ENCODE results near the gene SHISA5.
A peak's percentile ranks its signal among the peaks of the same experiment; 100 is the strongest.
"Not testable (repeated sequence)": the region's sequence is repeated elsewhere in the genome, so short reads cannot be mapped to it uniquely, and the experiment has no call there.

Gene SHISA5

DNA sequence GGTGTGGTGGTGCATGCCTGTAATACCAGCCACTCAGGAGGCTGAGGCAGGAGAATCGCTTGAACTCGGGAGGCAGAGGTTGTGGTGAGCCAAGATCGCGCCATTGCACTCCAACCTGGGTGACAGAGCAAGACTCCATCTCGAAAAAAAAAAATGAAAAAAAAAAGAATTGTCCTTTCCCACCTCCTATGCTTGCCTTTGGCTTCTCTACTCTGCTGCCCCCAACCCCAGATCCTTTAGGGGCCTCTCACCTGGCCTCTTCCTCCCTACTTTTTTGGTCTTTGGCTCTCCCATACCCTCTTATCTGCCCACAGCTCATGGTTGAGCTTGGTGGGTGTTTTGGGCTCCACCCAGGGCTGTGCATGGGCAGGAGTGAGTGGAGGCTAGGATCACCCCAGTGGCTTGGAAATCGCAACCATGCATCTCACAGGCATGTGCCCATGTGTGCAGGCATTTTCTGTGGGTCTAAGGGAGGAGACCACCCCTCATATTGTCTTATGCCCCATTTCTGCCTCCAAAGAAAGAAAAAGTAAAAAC lies 2.1 kb upstream of the SHISA5 start:
- H3K4me3 Mint-ChIP-seq = peak overlapping the region; percentile 39
- H3K27me3 Mint-ChIP-seq (ENCODE audit: low read depth) = peaks cover 2% of the 10 kb centered on the region
- no peak overlapping the region for H3K27ac Mint-ChIP-seq
- H3K9me3 Mint-ChIP-seq = no peaks in the 10 kb centered on the region
- peaks cover 9% of the 10 kb centered on the region for H3K36me3 Mint-ChIP-seq (ENCODE audit: low read depth)
- H3K4me1 Mint-ChIP-seq (ENCODE audit: low read depth) = peaks cover 51% of the 10 kb centered on the region

DNA sequence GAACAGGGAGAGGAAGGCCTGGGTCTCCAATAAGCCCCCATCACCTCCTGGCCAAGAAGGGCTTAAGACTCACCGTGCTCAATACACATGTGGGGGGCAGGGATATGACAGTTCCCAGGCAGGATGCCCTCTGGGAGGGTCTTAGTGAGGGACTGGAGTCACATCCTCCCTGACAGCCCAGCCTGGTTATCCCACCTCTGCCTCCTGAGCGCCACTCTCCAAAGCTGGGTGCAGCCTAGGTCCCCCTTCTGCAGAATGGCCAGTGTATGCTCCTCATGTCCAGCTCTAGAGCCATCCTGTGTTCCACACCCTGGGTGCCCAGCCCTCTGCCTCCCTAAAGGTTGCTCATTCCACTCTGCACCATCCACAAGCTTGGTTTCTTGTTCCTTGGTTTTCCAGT lies 1.2 kb upstream of the SHISA5 start:
- Mint-ChIP-seq H3K4me3 (peak overlapping the region; percentile 60), H3K27me3 (ENCODE audit: low read depth) (no peaks in the 10 kb centered on the region), H3K9me3 (no peaks in the 10 kb centered on the region), H3K27ac (peak overlapping the region; percentile 72), H3K36me3 (ENCODE audit: low read depth) (peaks cover 13% of the 10 kb centered on the region), H3K4me1 (ENCODE audit: low read depth) (peaks cover 50% of the 10 kb centered on the region)

DNA sequence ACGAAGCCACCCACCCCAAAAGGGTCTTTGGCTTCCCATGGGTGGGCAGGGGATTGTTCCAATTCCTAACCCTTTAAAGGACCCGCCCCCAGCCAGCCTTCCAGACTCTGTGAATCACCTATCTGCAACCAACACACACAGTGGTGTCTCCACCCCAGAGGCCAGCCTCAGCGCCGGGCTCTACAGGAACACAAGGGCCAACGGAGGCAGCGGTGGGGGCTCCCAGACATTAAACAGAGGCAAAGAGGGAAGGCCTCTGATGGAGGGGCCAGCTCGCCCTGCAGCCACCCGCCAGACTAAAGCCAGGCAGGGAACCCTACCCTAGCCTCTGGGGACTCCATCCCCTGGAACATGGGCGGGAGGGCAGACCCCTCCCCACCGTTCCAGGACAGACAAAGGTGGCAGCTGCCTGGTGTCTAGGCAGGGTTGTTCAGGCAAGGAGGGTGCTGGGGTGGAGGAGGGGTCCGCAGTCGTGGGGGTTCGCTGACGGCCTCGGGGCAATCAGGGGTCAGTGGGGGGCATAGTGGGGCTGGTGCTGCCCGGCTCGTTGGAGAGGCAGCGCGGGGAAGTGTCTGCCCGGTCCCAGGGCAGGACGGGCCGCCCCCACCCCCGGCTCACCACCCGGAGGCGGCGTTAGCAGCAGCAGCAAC lies 448 bp downstream of the SHISA5 start:
- Mint-ChIP-seq H3K27me3 (ENCODE audit: low read depth) (no peaks in the 10 kb centered on the region), H3K27ac (peak overlapping the region; percentile 72), H3K4me1 (ENCODE audit: low read depth) (peaks cover 50% of the 10 kb centered on the region), H3K9me3 (no peaks in the 10 kb centered on the region), H3K36me3 (ENCODE audit: low read depth) (peaks cover 22% of the 10 kb centered on the region), H3K4me3 (peak overlapping the region; percentile 78)

DNA sequence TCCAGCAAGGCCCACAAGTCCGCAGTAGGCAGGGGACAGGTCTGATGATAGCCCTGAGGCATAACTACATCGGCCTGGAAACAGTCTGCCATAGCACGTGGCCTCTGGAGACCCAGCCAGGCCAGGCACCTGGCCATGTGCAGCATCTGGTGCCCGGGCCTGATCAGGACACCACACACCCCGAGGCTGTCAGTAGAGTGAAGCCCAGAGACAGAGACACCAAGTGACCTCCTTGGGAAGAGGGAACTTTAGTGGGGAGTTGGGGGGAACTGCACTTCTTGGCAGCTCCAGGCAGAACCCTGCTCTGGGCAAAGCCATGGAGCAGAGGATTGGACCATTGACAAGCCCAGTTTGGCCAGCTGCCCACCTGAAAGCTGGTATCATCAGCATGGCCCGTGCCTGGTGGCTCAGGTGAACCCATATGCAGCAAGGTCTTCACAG lies 1.2 kb downstream of the SHISA5 start:
- Mint-ChIP-seq H3K36me3 (ENCODE audit: low read depth) (peaks cover 28% of the 10 kb centered on the region), H3K4me3 (peak overlapping the region; percentile 78), H3K27ac (peak overlapping the region; percentile 72), H3K27me3 (ENCODE audit: low read depth) (no peaks in the 10 kb centered on the region), H3K4me1 (ENCODE audit: low read depth) (peaks cover 51% of the 10 kb centered on the region), H3K9me3 (no peaks in the 10 kb centered on the region)

DNA sequence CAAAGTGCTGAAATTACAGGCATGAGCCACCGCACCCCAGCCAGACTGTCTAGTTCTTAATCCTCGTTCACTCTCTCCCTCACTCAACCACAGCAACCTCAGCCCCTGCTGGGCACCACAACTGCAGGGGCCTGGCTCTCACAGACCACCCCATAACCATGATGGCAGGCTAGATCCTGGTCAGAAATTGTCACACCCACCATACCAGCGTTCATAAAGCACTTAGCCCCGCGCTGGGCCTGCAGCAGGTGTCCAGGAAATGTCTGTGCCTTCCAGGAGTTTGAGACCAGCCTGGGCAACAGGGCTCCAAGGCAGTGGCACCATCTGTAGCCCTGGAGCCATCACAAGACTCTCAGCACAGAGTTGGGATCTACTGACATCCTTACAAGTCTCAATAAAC lies 1.9 kb downstream of the SHISA5 start:
- H3K27ac Mint-ChIP-seq = peak overlapping the region; percentile 72
- no peaks in the 10 kb centered on the region for H3K9me3 Mint-ChIP-seq
- H3K4me3 Mint-ChIP-seq = peak overlapping the region; percentile 78
- H3K27me3 Mint-ChIP-seq (ENCODE audit: low read depth) = no peaks in the 10 kb centered on the region
- peaks cover 30% of the 10 kb centered on the region for H3K36me3 Mint-ChIP-seq (ENCODE audit: low read depth)
- peaks cover 46% of the 10 kb centered on the region for H3K4me1 Mint-ChIP-seq (ENCODE audit: low read depth)

DNA sequence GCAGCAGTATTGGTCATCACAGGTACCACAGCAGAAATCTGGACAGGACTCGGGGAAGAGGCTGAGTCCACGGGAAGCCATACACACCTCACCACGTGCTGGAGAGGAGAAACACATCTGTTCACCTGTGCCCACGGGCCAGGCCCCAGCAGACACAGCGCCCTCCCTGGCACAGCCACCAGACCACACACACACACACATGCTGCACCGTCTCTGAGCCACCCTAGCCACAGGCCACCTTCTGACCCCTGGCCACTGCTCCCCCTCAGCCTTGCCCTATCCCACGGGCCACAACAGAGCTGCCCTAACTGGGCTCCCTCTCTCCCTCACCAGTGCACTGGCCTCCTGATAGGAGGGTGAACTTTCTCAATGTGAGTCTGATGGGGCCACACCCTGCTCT lies 2.8 kb downstream of the SHISA5 start:
- H3K27ac Mint-ChIP-seq = no peak overlapping the region
- H3K9me3 Mint-ChIP-seq = no peaks in the 10 kb centered on the region
- H3K27me3 Mint-ChIP-seq (ENCODE audit: low read depth) = no peaks in the 10 kb centered on the region
- H3K4me1 Mint-ChIP-seq (ENCODE audit: low read depth) = peaks cover 38% of the 10 kb centered on the region
- no peak overlapping the region for H3K4me3 Mint-ChIP-seq
- peaks cover 30% of the 10 kb centered on the region for H3K36me3 Mint-ChIP-seq (ENCODE audit: low read depth)

DNA sequence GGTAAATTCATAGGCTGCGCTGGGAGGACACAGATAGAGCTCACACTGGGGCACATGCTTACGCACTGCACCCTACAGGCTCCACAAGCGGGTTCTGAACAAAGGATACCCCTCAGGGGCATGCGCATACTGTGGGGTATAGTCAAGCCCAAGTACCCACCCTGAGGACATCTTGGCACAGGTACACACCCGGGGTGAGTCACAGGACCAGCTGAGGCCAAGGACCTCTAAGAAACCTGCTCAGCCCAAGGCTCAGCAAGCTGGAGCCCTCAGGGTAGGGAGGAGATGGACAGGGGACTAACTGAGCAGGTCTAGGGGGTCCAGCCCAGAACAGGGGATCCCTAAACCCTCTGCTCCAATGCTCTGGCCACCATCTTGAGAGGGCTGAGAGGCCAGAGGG lies 3.3 kb downstream of the SHISA5 start:
- no peaks in the 10 kb centered on the region for H3K9me3 Mint-ChIP-seq
- peak overlapping the region; percentile 47 for H3K27ac Mint-ChIP-seq
- H3K4me3 Mint-ChIP-seq = no peak overlapping the region
- peaks cover 35% of the 10 kb centered on the region for H3K4me1 Mint-ChIP-seq (ENCODE audit: low read depth)
- H3K36me3 Mint-ChIP-seq (ENCODE audit: low read depth) = peaks cover 30% of the 10 kb centered on the region
- H3K27me3 Mint-ChIP-seq (ENCODE audit: low read depth) = no peaks in the 10 kb centered on the region

DNA sequence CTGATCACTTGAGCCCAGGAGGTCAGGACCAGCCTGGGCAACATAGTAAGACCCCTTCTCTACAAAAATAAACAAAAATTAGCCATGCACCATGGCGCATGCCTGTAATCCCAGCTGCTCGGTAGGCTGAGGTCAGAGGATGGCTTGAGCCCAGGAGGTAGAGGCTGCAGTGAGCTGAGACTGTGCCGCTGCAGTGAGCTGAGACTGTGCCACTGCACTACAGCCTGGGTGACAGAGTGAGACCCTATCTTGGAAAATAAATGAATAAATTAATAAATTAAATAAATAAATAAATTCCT lies 10.8 kb downstream of the SHISA5 start:
- Mint-ChIP-seq H3K27ac (no peak overlapping the region), H3K9me3 (no peaks in the 10 kb centered on the region), H3K27me3 (ENCODE audit: low read depth) (no peaks in the 10 kb centered on the region), H3K4me1 (ENCODE audit: low read depth) (peaks cover 4% of the 10 kb centered on the region), H3K36me3 (ENCODE audit: low read depth) (peaks cover 10% of the 10 kb centered on the region), H3K4me3 (no peak overlapping the region)

DNA sequence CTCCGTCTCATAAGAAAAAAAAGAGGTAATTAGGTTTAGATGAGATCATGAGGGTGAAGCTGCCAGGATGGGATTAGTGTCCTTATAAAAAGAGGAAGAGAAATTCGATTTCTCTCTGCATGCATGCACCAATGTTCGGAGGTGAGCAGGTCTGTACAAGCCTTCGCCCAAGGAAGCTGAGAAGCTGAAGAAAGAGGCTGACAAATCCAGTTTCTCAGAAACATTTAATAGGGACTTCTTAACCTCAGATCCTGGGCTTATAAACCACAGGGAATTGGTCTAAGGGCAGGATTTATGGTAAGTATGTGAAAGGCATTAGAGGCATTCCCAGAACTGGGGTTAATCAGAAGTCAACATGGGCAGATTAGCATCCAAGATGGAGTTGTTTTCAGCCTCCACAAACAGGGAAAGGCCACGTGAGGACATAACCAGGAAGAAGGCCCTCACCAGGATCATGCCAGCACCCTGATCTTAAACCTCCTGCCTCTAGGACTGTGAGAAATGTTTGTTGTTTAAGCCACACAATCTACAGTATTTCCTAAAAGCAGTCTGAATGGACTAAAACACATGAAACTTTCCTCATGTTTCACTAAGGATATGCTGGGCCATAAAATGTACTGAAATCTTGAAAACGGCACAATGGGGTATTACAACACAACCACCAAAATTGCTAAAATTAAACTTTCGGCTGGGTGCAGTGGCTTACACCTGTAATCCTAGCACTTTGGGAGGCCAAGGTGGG lies 11.3 kb downstream of the SHISA5 start:
- Mint-ChIP-seq H3K36me3 (ENCODE audit: low read depth) (peaks cover 8% of the 10 kb centered on the region), H3K9me3 (no peaks in the 10 kb centered on the region), H3K4me1 (ENCODE audit: low read depth) (peaks cover 2% of the 10 kb centered on the region), H3K27me3 (ENCODE audit: low read depth) (no peaks in the 10 kb centered on the region), H3K27ac (no peak overlapping the region), H3K4me3 (no peak overlapping the region)

DNA sequence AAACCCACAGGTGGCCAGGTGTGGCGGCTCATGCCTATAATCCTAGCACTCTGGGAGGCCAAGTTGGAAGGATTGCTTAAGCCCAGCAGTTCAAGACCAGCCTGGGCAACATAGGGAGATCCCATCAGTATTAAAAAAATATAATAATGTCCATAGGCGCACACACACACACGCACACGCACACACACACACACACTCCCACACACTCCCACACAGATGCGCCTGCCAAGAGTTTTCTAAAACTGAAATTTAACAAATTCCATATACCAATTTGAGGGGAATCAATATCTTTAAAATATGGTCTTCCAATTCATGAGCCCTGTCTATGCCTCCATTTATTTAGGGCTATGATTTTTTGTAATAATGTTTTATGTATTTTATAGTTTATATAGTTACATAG lies 17.0 kb downstream of the SHISA5 start:
- H3K4me3 Mint-ChIP-seq = no peak overlapping the region
- H3K27me3 Mint-ChIP-seq (ENCODE audit: low read depth) = no peaks in the 10 kb centered on the region
- no peaks in the 10 kb centered on the region for H3K9me3 Mint-ChIP-seq
- H3K36me3 Mint-ChIP-seq (ENCODE audit: low read depth) = peaks cover 8% of the 10 kb centered on the region
- no peak overlapping the region for H3K27ac Mint-ChIP-seq
- peaks cover 2% of the 10 kb centered on the region for H3K4me1 Mint-ChIP-seq (ENCODE audit: low read depth)

DNA sequence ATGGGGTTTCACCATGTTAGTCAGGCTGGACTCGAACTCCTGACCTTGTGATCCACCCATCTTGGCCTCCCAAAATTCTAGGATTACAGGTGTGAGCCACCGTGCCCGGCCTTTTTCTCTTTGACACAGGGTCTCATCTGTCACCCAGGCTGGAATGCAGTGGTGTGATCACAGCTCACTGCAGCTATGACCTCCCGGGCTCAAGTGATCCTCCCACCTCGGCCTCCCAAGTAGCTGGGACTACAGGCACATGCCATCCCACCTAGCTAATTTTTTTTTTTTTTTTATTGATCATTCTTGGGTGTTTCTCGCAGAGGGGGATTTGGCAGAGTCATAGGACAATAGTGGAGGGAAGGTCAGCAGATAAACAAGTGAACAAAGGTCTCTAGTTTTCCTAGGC lies 21.2 kb downstream of the SHISA5 start:
- Mint-ChIP-seq H3K36me3 (ENCODE audit: low read depth) (peaks cover 19% of the 10 kb centered on the region), H3K4me1 (ENCODE audit: low read depth) (peaks cover 19% of the 10 kb centered on the region)
- not testable (repeated sequence) for H3K9me3 Mint-ChIP-seq; H3K4me3 Mint-ChIP-seq; H3K27ac Mint-ChIP-seq; H3K27me3 Mint-ChIP-seq (ENCODE audit: low read depth)

DNA sequence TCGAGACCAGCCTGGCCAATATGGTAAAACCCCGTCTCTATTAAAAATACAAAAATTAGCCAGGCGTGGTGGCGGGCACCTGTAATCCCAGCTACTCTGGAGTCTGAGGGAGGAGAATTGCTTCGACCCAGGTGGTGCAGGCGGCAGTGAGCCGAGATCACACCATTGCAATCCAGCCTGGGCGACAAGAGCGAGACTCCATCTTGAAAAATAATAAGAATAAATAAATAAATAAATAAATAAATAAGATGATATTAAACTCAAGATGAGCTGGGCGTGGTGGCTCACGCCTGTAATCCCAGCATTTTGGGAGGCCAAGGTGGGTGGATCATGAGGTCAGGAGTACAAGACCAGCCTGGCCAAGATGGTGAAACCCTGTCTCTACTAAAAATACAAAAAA lies 23.1 kb downstream of the SHISA5 start:
- not testable (repeated sequence) for H3K9me3 Mint-ChIP-seq; H3K27ac Mint-ChIP-seq; H3K27me3 Mint-ChIP-seq (ENCODE audit: low read depth); H3K4me3 Mint-ChIP-seq
- peaks cover 23% of the 10 kb centered on the region for H3K4me1 Mint-ChIP-seq (ENCODE audit: low read depth)
- H3K36me3 Mint-ChIP-seq (ENCODE audit: low read depth) = peaks cover 22% of the 10 kb centered on the region

DNA sequence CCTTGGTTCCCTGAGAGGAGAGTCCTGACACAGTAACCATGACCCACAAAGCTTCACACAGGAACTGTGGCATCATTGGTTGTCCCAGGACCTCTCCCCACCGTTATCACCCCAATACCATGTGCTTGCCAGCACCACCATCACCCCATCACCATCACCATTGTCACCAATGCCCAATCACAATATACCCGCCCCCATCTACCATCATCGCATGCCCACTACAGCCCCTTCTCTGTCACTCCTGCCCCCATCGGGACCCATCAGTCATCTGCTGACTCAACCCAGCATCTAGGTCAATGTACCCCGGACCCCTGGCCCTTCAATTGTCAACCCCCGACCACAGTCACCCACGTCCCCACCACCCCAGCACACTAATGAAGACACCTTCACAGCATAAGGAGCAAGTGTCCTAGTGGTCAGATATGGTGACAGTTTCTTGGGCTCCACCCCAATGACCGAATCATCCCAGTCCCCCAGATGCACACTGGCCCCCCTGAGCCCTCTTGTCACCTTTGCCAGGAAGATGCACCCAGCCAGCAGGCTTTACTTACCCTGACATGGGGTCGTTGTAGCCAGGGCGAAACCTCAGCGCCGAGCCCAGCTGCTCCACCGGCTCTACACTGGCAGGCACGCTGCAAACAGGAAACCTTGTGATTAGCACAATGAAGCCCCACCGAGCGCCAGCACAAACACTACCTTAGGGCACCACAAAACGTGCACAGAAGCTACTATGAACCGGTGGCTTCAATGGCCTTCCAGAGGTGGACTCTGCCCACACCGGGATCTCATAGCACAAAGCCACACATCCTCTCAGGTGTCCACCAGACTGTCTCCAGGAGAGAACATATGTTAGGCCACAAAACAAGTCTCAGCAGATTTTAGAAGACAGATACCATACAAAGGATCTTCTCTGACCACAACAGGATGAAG lies 25.1 kb downstream of the SHISA5 start:
- H3K36me3 Mint-ChIP-seq (ENCODE audit: low read depth) = peaks cover 28% of the 10 kb centered on the region
- H3K4me3 Mint-ChIP-seq = peak overlapping the region; percentile 99
- peaks cover 34% of the 10 kb centered on the region for H3K4me1 Mint-ChIP-seq (ENCODE audit: low read depth)
- no peaks in the 10 kb centered on the region for H3K27me3 Mint-ChIP-seq (ENCODE audit: low read depth)
- H3K27ac Mint-ChIP-seq = peak overlapping the region; percentile 98
- H3K9me3 Mint-ChIP-seq = no peaks in the 10 kb centered on the region

DNA sequence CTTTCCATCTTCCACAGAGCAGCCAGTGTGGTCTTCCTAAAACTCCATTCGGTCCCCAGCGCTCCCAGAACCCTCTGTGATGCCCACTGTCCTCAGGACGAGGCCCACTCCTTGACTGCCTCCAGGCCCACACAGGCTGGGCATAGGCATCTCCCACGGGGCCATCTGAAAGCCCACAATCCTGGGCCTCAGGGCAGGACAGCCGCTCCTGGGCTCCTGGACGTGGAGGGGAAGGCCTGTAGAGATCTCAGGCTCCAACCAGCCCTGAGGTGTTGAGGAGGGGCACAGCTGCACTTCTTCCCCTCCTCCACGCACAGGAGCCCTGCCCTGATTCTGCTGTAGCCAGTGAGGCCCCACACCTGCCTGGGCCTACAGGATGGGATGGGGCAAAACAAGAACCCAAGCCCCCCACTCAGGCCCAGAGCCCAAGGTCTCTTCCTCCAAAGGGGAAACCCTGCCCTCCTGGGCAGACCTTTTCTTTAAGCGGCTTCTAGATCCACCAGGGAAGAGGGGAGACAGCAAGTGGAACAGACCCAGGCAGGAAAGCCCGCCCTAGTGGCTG lies 25.9 kb downstream of the SHISA5 start:
- Mint-ChIP-seq H3K27ac (peak overlapping the region; percentile 98), H3K4me1 (ENCODE audit: low read depth) (peaks cover 41% of the 10 kb centered on the region), H3K27me3 (ENCODE audit: low read depth) (no peaks in the 10 kb centered on the region), H3K36me3 (ENCODE audit: low read depth) (peaks cover 27% of the 10 kb centered on the region), H3K9me3 (no peaks in the 10 kb centered on the region), H3K4me3 (peak overlapping the region; percentile 99)

Data from T-helper 1 cell treated with Interleukin-12 subunit alpha and Interleukin-12 subunit beta and Interleukin-4 antibody, amounts not matched to agents 30 μg/mL and 1 μg/mL, for 36 hours (primary cell).